Caco-2 (cell line): Measurements from ENCODE around the gene TUNAR. TPM values are rescaled to one million over a fixed set of nuclear protein-coding genes. Genes with fewer than 3 reads are reported as not detected.

Experiments used
- BruUV-seq: library from RNA; stranded (reverse); fragments of 400-500 nt; replicated peaks from 2 replicates; lab custom pipeline; 2021; lab: Mats Ljungman, UMichigan
- CTCF ChIA-PET: fragments of 300-600 bp; sonication (Branson Sonifier 250); formaldehyde crosslinking; loops from one replicate; lab custom pipeline; 2022; ENCODE audit warnings: antibody characterized with exemption; lab: Charles Lee
- POLR2A ChIA-PET: fragments of 300-600 bp; sonication (Branson Sonifier 250); formaldehyde crosslinking; loops from one replicate; lab custom pipeline; 2022; ENCODE audit warnings: antibody characterized with exemption; lab: Charles Lee
- DNase-seq, 2 experiments: peaks; one replicate each; pipeline versions ENCODE4 v3.0.0 to v3.0.0-alpha.2; 2020 to 2022
- H3K27me3 ChIP-seq: replicated peaks from 2 replicates; pipeline ENCODE4 v1.6.0; 2011; ENCODE audit warnings: low read length; ENCODE audit not compliant: control insufficient read depth, insufficient read depth
- H3K36me3 ChIP-seq: 2 replicates; pipeline ENCODE4 v1.5.1; 2011; ENCODE audit warnings: low read length; ENCODE audit not compliant: control insufficient read depth, insufficient read depth
- H3K4me1 ChIP-seq: fragments of 250-450 bp; sonication (Bioruptor Pico); 2 replicates; pipeline ENCODE4 v1.5.1; 2020; ENCODE audit warnings: mild to moderate bottlenecking
- H3K4me3 ChIP-seq: 2 replicates; pipeline ENCODE4 v1.5.1; 2011; ENCODE audit warnings: low read depth, mild to moderate bottlenecking, control low read depth, low read length
- H3K9me3 ChIP-seq: fragments of 250-450 bp; sonication (Bioruptor Pico); 2 replicates; pipeline ENCODE4 v1.5.1; 2020; ENCODE audit warnings: mild to moderate bottlenecking, moderate library complexity
- H3K27ac Mint-ChIP-seq: one replicate; pipeline ENCODE4 v1.8.0; 2022; ENCODE audit warnings: mixed read lengths; ENCODE audit not compliant: unreplicated experiment
- H3K27me3 Mint-ChIP-seq: one replicate; pipeline ENCODE4 v1.8.0; 2022; ENCODE audit warnings: mixed read lengths; ENCODE audit not compliant: insufficient read depth, unreplicated experiment
- H3K36me3 Mint-ChIP-seq: one replicate; pipeline ENCODE4 v1.8.0; 2022; ENCODE audit warnings: mild to moderate bottlenecking, mixed read lengths; ENCODE audit not compliant: insufficient read depth, unreplicated experiment
- H3K4me1 Mint-ChIP-seq: one replicate; pipeline ENCODE4 v1.8.0; 2022; ENCODE audit warnings: low read depth, mixed read lengths; ENCODE audit not compliant: unreplicated experiment
- H3K4me3 Mint-ChIP-seq: one replicate; pipeline ENCODE4 v1.8.0; 2022; ENCODE audit warnings: mild to moderate bottlenecking, moderate library complexity, mixed read lengths; ENCODE audit not compliant: unreplicated experiment
- H3K9me3 Mint-ChIP-seq: one replicate; pipeline ENCODE4 v1.8.0; 2022; ENCODE audit warnings: mixed read lengths; ENCODE audit not compliant: unreplicated experiment
- CTCF ChIP-seq, 2 experiments: fragments of 200-600 bp in 1 of 2; IDR thresholded peaks; 1 replicate in 1 of 2; 2 replicates in 1 of 2; pipeline versions ENCODE4 v1.5.1 to v1.8.0; 2011 to 2022; ENCODE audit warnings: antibody characterized with exemption in 1 of 2, control low read depth in 1 of 2, inconsistent platforms in 1 of 2, low read depth in 1 of 2, low read length in 1 of 2, mild to moderate bottlenecking in 1 of 2, moderate library complexity in 1 of 2; ENCODE audit not compliant: insufficient read depth in 1 of 2, severe bottlenecking in 1 of 2, unreplicated experiment in 1 of 2
- intact Hi-C: fragments of 100-400 bp; cut with micrococcal nuclease; formaldehyde crosslinking; loops from one replicate; pipeline ENCODE4 v1.10.0; 2022; ENCODE audit not compliant: unreplicated experiment
- total RNA-seq: library from RNA; stranded (reverse); gene quantifications from 2 replicates; pipeline ENCODE4 v1.2.3, GENCODE V29; 2022

The TUNAR gene
- total RNA-seq, 1 experiment from 2014 or later: not detected

GRCh38 chr14:95922080-95922479, 45.4 kb downstream of the TUNAR start:
- H3K4me3 Mint-ChIP-seq: no peak overlapping the region
- H3K4me3 ChIP-seq: no peak overlapping the region
- ChIA-PET CTCF (no interaction called here), POLR2A (no interaction called here)
- intact Hi-C loops: no loop called here
- no TSS peak for BruUV-seq
- DNase-seq: no peak
- no peak for TF ChIP-seq CTCF (IDR thresholded peaks at IDR 0.05; ENCODE audit: insufficient read depth in 1 of 2, low read depth in 1 of 2, low read length in 1 of 2, severe bottlenecking in 1 of 2, unreplicated experiment in 1 of 2)
- H3K27me3 Mint-ChIP-seq: peaks cover 17% of the 10 kb centered on the region
- no peaks in the 10 kb centered on the region for H3K9me3 Mint-ChIP-seq
- no peaks in the 10 kb centered on the region for H3K36me3 ChIP-seq
- no peaks in the 10 kb centered on the region for H3K9me3 ChIP-seq
- no peaks in the 10 kb centered on the region for H3K36me3 Mint-ChIP-seq
- H3K4me1 Mint-ChIP-seq: no peaks in the 10 kb centered on the region
- H3K27ac Mint-ChIP-seq: no peak overlapping the region
- no peaks in the 10 kb centered on the region for H3K4me1 ChIP-seq
- H3K27me3 ChIP-seq: no peaks in the 10 kb centered on the region; the same call in none of the 2 replicates

- ChIA-PET POLR2A (no interaction called here), CTCF (interaction anchor here (0.6 kb wide), 1 partner anchor 174 kb away, joined by 3 read pairs; no protein-coding TSS in a partner anchor)
- no peak overlapping the region for H3K4me3 Mint-ChIP-seq
- no peak overlapping the region for H3K4me3 ChIP-seq
- no peaks in the 10 kb centered on the region for H3K4me1 ChIP-seq
- H3K27me3 Mint-ChIP-seq: peaks cover 5% of the 10 kb centered on the region
- H3K36me3 ChIP-seq: no peaks in the 10 kb centered on the region
- H3K9me3 Mint-ChIP-seq: no peaks in the 10 kb centered on the region
- H3K9me3 ChIP-seq: no peaks in the 10 kb centered on the region
- no peaks in the 10 kb centered on the region; the same call in none of the 2 replicates for H3K27me3 ChIP-seq
- DNase-seq: no peak
- intact Hi-C loops: no loop called here
- no TSS peak for BruUV-seq
- no peaks in the 10 kb centered on the region for H3K36me3 Mint-ChIP-seq
- H3K27ac Mint-ChIP-seq: no peak overlapping the region
- TF ChIP-seq CTCF (IDR thresholded peaks at IDR 0.05; ENCODE audit: insufficient read depth in 1 of 2, low read depth in 1 of 2, low read length in 1 of 2, severe bottlenecking in 1 of 2, unreplicated experiment in 1 of 2): no peak
- no peaks in the 10 kb centered on the region for H3K4me1 Mint-ChIP-seq
These were observed 52.1 kb downstream of the TUNAR start for GRCh38 chr14:95928751-95929150.

GRCh38 chr14:95931384-95931783, 54.8 kb downstream of the TUNAR start:
- no peaks in the 10 kb centered on the region for H3K36me3 Mint-ChIP-seq
- no peak overlapping the region for H3K4me3 ChIP-seq
- intact Hi-C loops: no loop called here
- H3K9me3 ChIP-seq: no peaks in the 10 kb centered on the region
- H3K9me3 Mint-ChIP-seq: no peaks in the 10 kb centered on the region
- BruUV-seq: no TSS peak
- no peak for DNase-seq
- ChIA-PET CTCF (no interaction called here), POLR2A (no interaction called here)
- H3K27me3 Mint-ChIP-seq: no peaks in the 10 kb centered on the region
- H3K36me3 ChIP-seq: no peaks in the 10 kb centered on the region
- no peak overlapping the region for H3K4me3 Mint-ChIP-seq
- no peaks in the 10 kb centered on the region for H3K4me1 ChIP-seq
- no peaks in the 10 kb centered on the region for H3K4me1 Mint-ChIP-seq
- H3K27me3 ChIP-seq: no peaks in the 10 kb centered on the region; the same call in 1 of the 2 replicates
- no peak overlapping the region for H3K27ac Mint-ChIP-seq
- TF ChIP-seq CTCF (IDR thresholded peaks at IDR 0.05; ENCODE audit: insufficient read depth in 1 of 2, low read depth in 1 of 2, low read length in 1 of 2, severe bottlenecking in 1 of 2, unreplicated experiment in 1 of 2): no peak
